Body of pancreas (tissue), 4 donors: ENCODE results near the gene CHST8. TPM values are rescaled to one million over a fixed set of nuclear protein-coding genes. Genes with fewer than 3 reads are reported as not detected.

Experiments
- ATAC-seq: fragments of 150-250 bp; one replicate; pipeline ENCODE4 v1.9.1; 2016
- DNase-seq, 4 donors: peaks; one replicate each; pipeline ENCODE4 v3.0.0-alpha.2; 2019
- H3K27ac ChIP-seq, 4 donors: fragments of 200-600 bp; sonication (generic); 1 replicate in 3 of 4; 2 replicates in 1 of 4; pipeline versions ENCODE4 v1.5.1 to v1.6.1; 2016 to 2019; ENCODE audit warnings: mild to moderate bottlenecking in 1 of 4, mixed read lengths in 1 of 4, moderate library complexity in 1 of 4
- H3K27me3 ChIP-seq, 2 donors: fragments of 200-600 bp; sonication (generic); one replicate each; pipeline ENCODE4 v1.6.0; 2016; ENCODE audit warnings: mild to moderate bottlenecking in 1 of 2
- H3K36me3 ChIP-seq, 2 donors: fragments of 200-600 bp; sonication (generic); replicated peaks in 1 of 2; 2 replicates each; pipeline ENCODE4 v1.5.1; 2016; ENCODE audit warnings: low read depth in 2 of 2; ENCODE audit not compliant: insufficient read depth in 1 of 2
- H3K4me1 ChIP-seq: fragments of 200-600 bp; sonication (generic); one replicate; pipeline ENCODE4 v1.6.0; 2016
- H3K4me3 ChIP-seq, 2 donors: fragments of 200-600 bp; sonication (generic); 1 replicate in 1 of 2; 2 replicates in 1 of 2; pipeline ENCODE4 v1.5.1; 2016 to 2019
- H3K9me3 ChIP-seq, 3 donors: fragments of 200-600 bp; sonication (generic); 1 replicate in 2 of 3; 2 replicates in 1 of 3; pipeline ENCODE4 v1.5.1; 2016
- POLR2A ChIP-seq, 3 donors: fragments of 450-650 bp; IDR thresholded peaks; one replicate each; pipeline ENCODE4 v1.6.1; 2016; ENCODE audit warnings: antibody characterized with exemption in 3 of 3, mild to moderate bottlenecking in 2 of 3
- WGBS, 2 donors: methylation state at CpG; one replicate each; pipeline ENCODE4 v1.1.5; 2017; 5-methylcytosine and 5-hydroxymethylcytosine counted together
- intact Hi-C: fragments of 100-400 bp; cut with DNase I; formaldehyde crosslinking; loops from one replicate; pipeline ENCODE4 v1.15.1; 2023
- total RNA-seq, 2 donors: library from RNA; depleted of rRNA; stranded (reverse); fragments of >200 nt; gene quantifications; one replicate each; pipeline ENCODE4 v1.1.0, GENCODE V29; 2016
- TF ChIP-seq, protein P1 (sequence below), 7 experiments: fragments of 450-650 bp in 4 of 7; fragments of 200-600 bp in 3 of 7; sonication (generic) in 3 of 7; IDR thresholded peaks; one replicate each; pipeline ENCODE4 v1.5.1; 2016 to 2019; ENCODE audit warnings: antibody characterized with exemption in 7 of 7

The CHST8 gene
- total RNA-seq, 2 donors from 2014 or later = 0.26 TPM; not detected in 1

- intact Hi-C loops = loop anchor here (5.0 kb wide), 1 partner anchor 342 kb away; no protein-coding TSS in a partner anchor
- H3K9me3 ChIP-seq = no peaks in the 10 kb centered on the region
- no peak overlapping the region for H3K27ac ChIP-seq
- H3K36me3 ChIP-seq = no peaks in the 10 kb centered on the region
- no peak for TF ChIP-seq POLR2A (IDR thresholded peaks at IDR 0.05)
- TF ChIP-seq, protein P1, sequence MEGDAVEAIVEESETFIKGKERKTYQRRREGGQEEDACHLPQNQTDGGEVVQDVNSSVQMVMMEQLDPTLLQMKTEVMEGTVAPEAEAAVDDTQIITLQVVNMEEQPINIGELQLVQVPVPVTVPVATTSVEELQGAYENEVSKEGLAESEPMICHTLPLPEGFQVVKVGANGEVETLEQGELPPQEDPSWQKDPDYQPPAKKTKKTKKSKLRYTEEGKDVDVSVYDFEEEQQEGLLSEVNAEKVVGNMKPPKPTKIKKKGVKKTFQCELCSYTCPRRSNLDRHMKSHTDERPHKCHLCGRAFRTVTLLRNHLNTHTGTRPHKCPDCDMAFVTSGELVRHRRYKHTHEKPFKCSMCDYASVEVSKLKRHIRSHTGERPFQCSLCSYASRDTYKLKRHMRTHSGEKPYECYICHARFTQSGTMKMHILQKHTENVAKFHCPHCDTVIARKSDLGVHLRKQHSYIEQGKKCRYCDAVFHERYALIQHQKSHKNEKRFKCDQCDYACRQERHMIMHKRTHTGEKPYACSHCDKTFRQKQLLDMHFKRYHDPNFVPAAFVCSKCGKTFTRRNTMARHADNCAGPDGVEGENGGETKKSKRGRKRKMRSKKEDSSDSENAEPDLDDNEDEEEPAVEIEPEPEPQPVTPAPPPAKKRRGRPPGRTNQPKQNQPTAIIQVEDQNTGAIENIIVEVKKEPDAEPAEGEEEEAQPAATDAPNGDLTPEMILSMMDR (IDR thresholded peaks at IDR 0.05) = no peak
- H3K4me1 ChIP-seq = peaks cover 9% of the 10 kb centered on the region
- ATAC-seq (no peak), DNase-seq (no peak)
- no peak overlapping the region for H3K4me3 ChIP-seq
- WGBS, 2 donors = 33 to 36% methylated on average over 5 to 6 of the region's 6 CpGs
- H3K27me3 ChIP-seq = no peaks in the 10 kb centered on the region
These were observed 152.2 kb downstream of the CHST8 start for GRCh38 chr19:33773704-33774624.

DNA sequence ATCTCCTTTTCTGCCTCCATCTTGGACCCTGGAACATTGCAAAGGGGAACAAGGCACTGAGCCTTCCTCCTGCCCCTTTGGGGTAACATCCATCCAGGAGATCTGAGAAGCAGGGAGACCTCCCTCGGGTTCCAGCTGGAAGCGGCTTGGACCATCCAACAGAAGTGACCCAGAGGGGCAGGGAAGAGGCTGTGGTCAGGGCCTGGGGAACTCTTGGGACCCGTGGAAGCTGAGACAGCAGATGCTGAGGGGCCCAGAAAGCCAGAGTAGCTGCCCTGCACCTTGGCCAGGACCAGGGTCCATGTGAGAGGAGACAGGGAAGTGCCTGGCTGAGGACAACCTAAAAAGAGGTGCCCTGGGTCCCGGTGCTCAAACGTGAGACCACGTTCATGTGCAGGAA lies 153.0 kb downstream of the CHST8 start:
- H3K27ac ChIP-seq = no peak overlapping the region
- WGBS, 2 donors = 28 to 53% methylated on average over 4 to 5 of the region's 6 CpGs
- no peak overlapping the region for H3K4me3 ChIP-seq
- DNase-seq (no peak), ATAC-seq (no peak)
- peaks cover 12% of the 10 kb centered on the region for H3K4me1 ChIP-seq
- H3K36me3 ChIP-seq = no peaks in the 10 kb centered on the region
- no peaks in the 10 kb centered on the region for H3K9me3 ChIP-seq
- TF ChIP-seq, protein P1 (IDR thresholded peaks at IDR 0.05) = no peak
- intact Hi-C loops = loop anchor here (5.0 kb wide), 1 partner anchor 342 kb away; no protein-coding TSS in a partner anchor
- H3K27me3 ChIP-seq = peaks cover 0 to 1% of the 10 kb centered on the region in 2 donors

DNA sequence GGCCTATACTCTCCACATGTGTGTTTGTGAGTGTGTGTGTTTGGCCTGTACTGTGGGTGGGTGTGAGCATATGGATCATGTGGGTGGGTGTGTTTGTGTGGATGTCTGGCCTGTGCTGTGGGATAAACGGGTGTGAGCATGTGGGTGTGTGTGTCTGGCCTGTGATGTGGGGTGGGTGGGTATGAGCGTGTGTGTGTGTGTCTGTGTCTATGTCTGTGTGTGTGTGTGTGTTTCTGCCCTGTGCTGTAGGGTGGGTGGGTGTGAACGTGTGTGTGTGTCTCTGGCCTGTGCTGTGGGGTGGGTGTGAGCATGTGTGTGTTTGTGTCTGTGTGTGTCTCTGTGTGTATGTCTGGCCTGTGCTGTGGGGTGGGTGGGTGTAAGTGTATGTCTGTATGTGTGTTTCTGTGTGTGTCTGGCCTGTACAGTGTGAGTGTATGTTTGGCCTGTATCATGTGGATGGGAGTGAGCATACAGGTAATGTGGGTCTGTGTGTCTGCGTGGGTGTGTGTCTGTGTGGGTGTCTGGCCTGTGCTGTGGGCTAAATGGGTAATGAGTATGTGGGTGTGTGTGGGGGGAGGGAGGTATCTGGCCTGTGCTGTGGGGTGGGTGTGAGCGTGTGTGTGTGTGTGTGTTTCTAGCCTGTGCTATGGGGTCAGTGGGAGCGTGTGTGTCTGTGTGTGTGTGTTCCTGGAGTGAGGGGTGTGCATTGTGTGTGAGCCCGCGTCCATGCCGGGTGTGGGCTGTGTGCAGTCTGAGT lies 154.2 kb downstream of the CHST8 start:
- 70% methylated on average over 9 of the region's 9 CpGs for WGBS, 2 donors
- Histone ChIP-seq H3K4me1 (peaks cover 12% of the 10 kb centered on the region), H3K4me3 (no peak overlapping the region), H3K27me3 (peaks cover 0 to 5% of the 10 kb centered on the region in 2 donors), H3K27ac (no peak overlapping the region), H3K36me3 (no peaks in the 10 kb centered on the region), H3K9me3 (no peaks in the 10 kb centered on the region)
- no peak for ATAC-seq
- DNase-seq = no peak
- intact Hi-C loops = no loop called here
- TF ChIP-seq, protein P1 (IDR thresholded peaks at IDR 0.05) = no peak
- no peak for TF ChIP-seq POLR2A (IDR thresholded peaks at IDR 0.05)

GRCh38 chr19:33777351-33777750 lies 155.6 kb downstream of the CHST8 start:
- WGBS, 2 donors = 33 to 67% methylated on average over 1 to 9 of the region's 9 CpGs
- Histone ChIP-seq H3K27ac (no peak overlapping the region), H3K4me3 (no peak overlapping the region), H3K36me3 (no peaks in the 10 kb centered on the region), H3K4me1 (peaks cover 12% of the 10 kb centered on the region), H3K9me3 (no peaks in the 10 kb centered on the region), H3K27me3 (peaks cover 0 to 5% of the 10 kb centered on the region in 2 donors)
- TF ChIP-seq, protein P1 (IDR thresholded peaks at IDR 0.05) = no peak
- no peak for TF ChIP-seq POLR2A (IDR thresholded peaks at IDR 0.05)
- ATAC-seq = no peak
- intact Hi-C loops = no loop called here
- no peak for DNase-seq
